ENCODE data around the gene SLC26A11. TPM values are rescaled to one million over a fixed set of nuclear protein-coding genes. Genes with fewer than 3 reads are reported as not detected.

The SLC26A11 gene
- total RNA-seq, 3 donors from 2014 or later (not counting 1 experiment from before 2014, with no cell fraction given): 33.9 to 37.6 (median 35.8) TPM

DNA sequence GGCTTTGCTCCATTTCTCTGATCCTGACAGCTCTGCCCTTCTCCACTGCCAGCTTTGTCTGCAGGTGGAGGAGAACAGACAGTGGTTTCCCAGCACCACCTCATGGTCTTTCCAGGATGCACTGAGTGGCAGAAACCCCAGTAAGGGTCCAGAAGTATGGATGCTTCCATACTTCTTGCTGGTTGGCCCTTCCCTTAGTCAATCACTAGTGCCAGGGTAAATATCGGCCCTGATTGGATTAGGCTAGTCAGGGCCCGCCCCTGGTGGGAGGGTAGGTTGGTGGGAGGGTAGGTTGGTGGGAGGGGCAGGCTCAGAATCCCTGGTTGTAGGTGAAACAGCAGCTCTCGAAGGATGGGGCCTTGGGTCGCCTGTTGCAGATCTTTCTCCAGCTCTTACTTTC, 50.6 kb downstream of the SLC26A11 start:
- H3K4me3 ChIP-seq (ENCODE audit: low read length): no peak overlapping the region
- Mint-ChIP-seq H3K36me3 (no peaks in the 10 kb centered on the region), H3K9me3 (no peaks in the 10 kb centered on the region), H3K27ac (peak overlapping the region; percentile 78 to 87), H3K4me3 (peak overlapping the region; percentile 68), H3K4me1 (peaks cover 36 to 40% of the 10 kb centered on the region in 2 donors), H3K27me3 (ENCODE audit: low read depth in 2 of 2) (no peaks in the 10 kb centered on the region)
- 92% methylated on average over 4 of the region's 4 CpGs for WGBS (ENCODE audit: insufficient coverage)
- peak; percentile 63 to 84 (median 82) for ATAC-seq
- H3K27me3 ChIP-seq (ENCODE audit: control insufficient read depth, insufficient read depth, low read length): no peaks in the 10 kb centered on the region
- no peaks in the 10 kb centered on the region for H3K9me3 ChIP-seq (ENCODE audit: control insufficient read depth, insufficient read depth, low read length)
- no peak overlapping the region for H3K27ac ChIP-seq (ENCODE audit: low read length)
- TF ChIP-seq CTCF (IDR thresholded peaks at IDR 0.05): no peak
- DNase-seq: peak in 1 of 2 donors; percentile 67
- peaks cover 73% of the 10 kb centered on the region for H3K36me3 ChIP-seq (ENCODE audit: control insufficient read depth, insufficient read depth, low read length)
- peaks cover 85% of the 10 kb centered on the region for H3K4me1 ChIP-seq (ENCODE audit: control insufficient read depth, insufficient read depth, low read length)
- intact Hi-C loops (cut with micrococcal nuclease): no loop called here

DNA sequence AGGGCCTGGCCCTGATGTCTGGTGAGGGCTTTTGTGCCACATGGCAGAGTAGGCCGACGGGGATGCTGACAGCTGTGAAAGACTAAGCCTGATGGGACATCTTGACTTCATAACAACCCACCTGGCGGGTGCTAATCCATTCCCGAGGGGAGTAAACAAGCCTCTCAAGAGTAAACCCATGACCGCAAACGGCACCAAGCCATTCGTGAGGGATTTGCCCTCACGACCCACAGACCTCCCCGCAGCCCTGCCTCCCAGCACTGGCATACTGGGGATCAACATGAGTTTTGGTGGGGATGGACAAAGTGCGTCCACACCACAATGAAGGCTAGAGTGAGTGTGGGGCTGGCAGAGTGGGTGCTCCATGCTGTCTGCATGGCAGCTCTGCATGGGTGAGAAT, 52.1 kb downstream of the SLC26A11 start:
- 92% methylated on average over 9 of the region's 10 CpGs for WGBS (ENCODE audit: insufficient coverage)
- intact Hi-C loops (cut with micrococcal nuclease): no loop called here
- H3K27me3 Mint-ChIP-seq (ENCODE audit: low read depth in 2 of 2): no peaks in the 10 kb centered on the region
- Histone ChIP-seq H3K27ac (ENCODE audit: low read length) (no peak overlapping the region), H3K4me1 (ENCODE audit: control insufficient read depth, insufficient read depth, low read length) (peaks cover 80% of the 10 kb centered on the region), H3K27me3 (ENCODE audit: control insufficient read depth, insufficient read depth, low read length) (no peaks in the 10 kb centered on the region), H3K9me3 (ENCODE audit: control insufficient read depth, insufficient read depth, low read length) (no peaks in the 10 kb centered on the region), H3K36me3 (ENCODE audit: control insufficient read depth, insufficient read depth, low read length) (peaks cover 71% of the 10 kb centered on the region), H3K4me3 (ENCODE audit: low read length) (no peak overlapping the region)
- no peaks in the 10 kb centered on the region for H3K36me3 Mint-ChIP-seq
- TF ChIP-seq CTCF (IDR thresholded peaks at IDR 0.05): no peak
- peak overlapping the region; percentile 4 for H3K4me3 Mint-ChIP-seq
- H3K27ac Mint-ChIP-seq: peak overlapping the region; percentile 23 to 86
- peaks cover 40 to 41% of the 10 kb centered on the region in 2 donors for H3K4me1 Mint-ChIP-seq
- no peak for DNase-seq
- H3K9me3 Mint-ChIP-seq: no peaks in the 10 kb centered on the region
- no peak for ATAC-seq

- Mint-ChIP-seq H3K4me1 (peaks cover 57 to 61% of the 10 kb centered on the region in 2 donors), H3K36me3 (no peaks in the 10 kb centered on the region)
- ATAC-seq: peak in 2 of 3 donors; percentile 37 to 45
Observed at GRCh38 chr17:80274331-80274730, 54.1 kb downstream of the SLC26A11 start.

More at GRCh38 chr17:80274331-80274730, 54.1 kb downstream of the SLC26A11 start:
- H3K9me3 Mint-ChIP-seq: no peaks in the 10 kb centered on the region
- H3K36me3 ChIP-seq (ENCODE audit: control insufficient read depth, insufficient read depth, low read length): peaks cover 62% of the 10 kb centered on the region
- intact Hi-C loops (cut with micrococcal nuclease): no loop called here
- DNase-seq: no peak
- peak overlapping the region; percentile 72 for H3K4me3 Mint-ChIP-seq
- peak overlapping the region; percentile 85 to 86 for H3K27ac Mint-ChIP-seq
- TF ChIP-seq CTCF (IDR thresholded peaks at IDR 0.05): no peak
- no peaks in the 10 kb centered on the region for H3K27me3 ChIP-seq (ENCODE audit: control insufficient read depth, insufficient read depth, low read length)
- H3K4me3 ChIP-seq (ENCODE audit: low read length): no peak overlapping the region
- no peaks in the 10 kb centered on the region for H3K27me3 Mint-ChIP-seq (ENCODE audit: low read depth in 2 of 2)
- H3K4me1 ChIP-seq (ENCODE audit: control insufficient read depth, insufficient read depth, low read length): peaks cover 80% of the 10 kb centered on the region
- H3K27ac ChIP-seq (ENCODE audit: low read length): peak overlapping the region; percentile 53
- 68% methylated on average over 9 of the region's 9 CpGs for WGBS (ENCODE audit: insufficient coverage)
- H3K9me3 ChIP-seq (ENCODE audit: control insufficient read depth, insufficient read depth, low read length): no peaks in the 10 kb centered on the region
